Spleen (tissue), 7 donors: Measurements from ENCODE around the gene PERM1.

Experiments used
- CTCF ChIP-seq, 11 experiments: fragments of 200-600 bp in 7 of 11; fragments of 450-650 bp in 4 of 11; sonication (generic) in 4 of 11; IDR thresholded peaks in 8 of 11; conservative IDR thresholded peaks in 3 of 11; 1 replicate in 7 of 11; 2 replicates in 4 of 11; pipeline versions ENCODE4 v1.4.0 to v1.8.0; 2016 to 2021; ENCODE audit warnings: antibody characterized with exemption in 11 of 11, inconsistent platforms in 4 of 11, mild to moderate bottlenecking in 1 of 11
- POLR2A ChIP-seq, 3 donors: fragments of 450-650 bp; IDR thresholded peaks; one replicate each; pipeline ENCODE4 v1.5.1; 2017; ENCODE audit warnings: antibody characterized with exemption in 3 of 3, mild to moderate bottlenecking in 1 of 3
- donor health status: DM: no; HTN: no; CAD: no; lungs with moderate emphysema.
- donor health status: DM: no; HTN: no; CAD: no.
- donor health status: DM: no; HTN: no; CAD: no.

DNA sequence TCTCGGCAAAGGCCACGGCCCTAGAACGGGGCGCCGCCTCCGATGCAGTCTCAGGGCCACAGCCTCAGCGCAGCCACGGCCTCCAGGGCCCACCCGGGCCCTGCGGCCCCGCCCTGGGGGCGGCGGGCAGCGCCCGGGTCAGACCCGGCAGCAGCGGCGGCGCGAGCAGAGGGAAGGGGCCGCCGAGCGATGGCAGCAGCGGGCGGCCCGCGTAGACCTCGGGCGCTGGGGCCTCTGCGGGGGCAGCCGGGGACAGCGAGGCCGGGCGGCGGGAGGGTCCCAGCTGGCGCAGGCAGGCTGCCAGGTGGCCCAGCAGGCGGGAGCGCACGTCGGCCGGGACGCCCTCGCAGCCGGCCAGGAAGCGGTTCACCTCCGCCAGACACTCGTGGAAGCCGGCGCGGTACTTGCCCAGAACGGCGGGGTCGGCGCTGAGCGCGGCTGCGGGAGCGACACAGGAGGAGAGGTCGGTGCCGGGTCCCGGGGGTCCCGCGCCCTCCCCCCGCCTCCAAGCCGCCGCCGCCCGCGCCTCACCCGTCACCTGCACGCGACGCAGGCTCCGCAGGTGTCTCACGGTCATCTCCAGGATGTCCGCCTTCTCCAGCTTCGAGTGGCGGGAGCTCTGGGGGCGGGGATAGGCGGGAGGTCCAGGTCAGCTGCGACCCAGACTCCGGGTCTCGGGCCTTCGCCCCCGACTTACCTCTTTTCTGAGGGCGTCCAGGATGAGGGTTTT lies 17.3 kb upstream of the PERM1 start:
- TF ChIP-seq CTCF (IDR thresholded peaks at IDR 0.05 in 8 of 11, conservative IDR thresholded peaks at IDR 0.05 in 3 of 11) (no peak), POLR2A (IDR thresholded peaks at IDR 0.05) (no peak)
